Glutamatergic neuron (in vitro differentiated cells): Measurements from ENCODE around the gene WWOX. TPM values are rescaled to one million over a fixed set of nuclear protein-coding genes. Genes with fewer than 3 reads are reported as not detected.

Experiments used
- DNase-seq: peaks from one replicate; pipeline ENCODE4 v3.0.0; 2022
- H3K27ac Mint-ChIP-seq: one replicate; pipeline ENCODE4 v1.8.0; 2020; ENCODE audit warnings: mild to moderate bottlenecking, mixed read lengths, inconsistent platforms; ENCODE audit not compliant: unreplicated experiment
- H3K27me3 Mint-ChIP-seq: one replicate; pipeline ENCODE4 v1.8.0; 2020; ENCODE audit warnings: mild to moderate bottlenecking, moderate library complexity, mixed read lengths, inconsistent platforms; ENCODE audit not compliant: unreplicated experiment
- H3K36me3 Mint-ChIP-seq: one replicate; pipeline ENCODE4 v1.8.0; 2020; ENCODE audit warnings: mild to moderate bottlenecking, mixed read lengths, inconsistent platforms; ENCODE audit not compliant: unreplicated experiment
- H3K4me1 Mint-ChIP-seq: one replicate; pipeline ENCODE4 v1.8.0; 2020; ENCODE audit warnings: mild to moderate bottlenecking, low read depth, mixed read lengths, inconsistent platforms; ENCODE audit not compliant: unreplicated experiment
- H3K4me3 Mint-ChIP-seq: one replicate; pipeline ENCODE4 v1.8.0; 2020; ENCODE audit warnings: mild to moderate bottlenecking, mixed read lengths, inconsistent platforms; ENCODE audit not compliant: unreplicated experiment
- H3K9me3 Mint-ChIP-seq: one replicate; pipeline ENCODE4 v1.8.0; 2020; ENCODE audit warnings: mild to moderate bottlenecking, moderate library complexity, mixed read lengths, inconsistent platforms; ENCODE audit not compliant: unreplicated experiment
- CTCF ChIP-seq: fragments of 200-600 bp; sonication (generic); IDR thresholded peaks from one replicate; pipeline ENCODE4 v1.5.0; 2021; ENCODE audit not compliant: partially characterized antibody, unreplicated experiment
- total RNA-seq: library from RNA; stranded (reverse); fragmentation: NEBNext Ultra II Directional; extraction: Animal tissue kit (Norgen Biotek cat#: 25700); gene quantifications from one replicate; pipeline ENCODE4 v1.2.1, GENCODE V29; 2021; ENCODE audit not compliant: unreplicated experiment

Gene WWOX
- total RNA-seq, 1 donor from 2014 or later = 10.3 TPM

GRCh38 chr16:78664811-78665772, 565.6 kb downstream of the WWOX start:
- no peak for DNase-seq
- no peak for TF ChIP-seq CTCF
- Mint-ChIP-seq H3K9me3 (no peaks in the 10 kb centered on the region), H3K27me3 (no peaks in the 10 kb centered on the region), H3K4me1 (peaks cover 3% of the 10 kb centered on the region), H3K27ac (no peak overlapping the region), H3K4me3 (no peak overlapping the region), H3K36me3 (no peaks in the 10 kb centered on the region)

GRCh38 chr16:78666318-78666717, 566.9 kb downstream of the WWOX start:
- no peak overlapping the region for H3K27ac Mint-ChIP-seq
- no peaks in the 10 kb centered on the region for H3K9me3 Mint-ChIP-seq
- peaks cover 3% of the 10 kb centered on the region for H3K4me1 Mint-ChIP-seq
- no peak for DNase-seq
- no peaks in the 10 kb centered on the region for H3K36me3 Mint-ChIP-seq
- H3K27me3 Mint-ChIP-seq = no peaks in the 10 kb centered on the region
- no peak for TF ChIP-seq CTCF
- no peak overlapping the region for H3K4me3 Mint-ChIP-seq

- H3K27ac Mint-ChIP-seq = no peak overlapping the region
- no peaks in the 10 kb centered on the region for H3K27me3 Mint-ChIP-seq
- no peaks in the 10 kb centered on the region for H3K36me3 Mint-ChIP-seq
- no peak for TF ChIP-seq CTCF
- no peak for DNase-seq
- H3K4me3 Mint-ChIP-seq = no peak overlapping the region
- H3K4me1 Mint-ChIP-seq = peaks cover 3% of the 10 kb centered on the region
- H3K9me3 Mint-ChIP-seq = no peaks in the 10 kb centered on the region
These were observed 568.2 kb downstream of the WWOX start for GRCh38 chr16:78667675-78668074.

- Mint-ChIP-seq H3K4me1 (peaks cover 3% of the 10 kb centered on the region), H3K9me3 (no peaks in the 10 kb centered on the region), H3K27ac (no peak overlapping the region), H3K4me3 (no peak overlapping the region), H3K36me3 (no peaks in the 10 kb centered on the region), H3K27me3 (no peaks in the 10 kb centered on the region)
- TF ChIP-seq CTCF = no peak
- DNase-seq = no peak
These were observed 568.9 kb downstream of the WWOX start for GRCh38 chr16:78668393-78668792.

- Mint-ChIP-seq H3K27me3 (no peaks in the 10 kb centered on the region), H3K9me3 (no peaks in the 10 kb centered on the region), H3K4me1 (peaks cover 3% of the 10 kb centered on the region), H3K27ac (no peak overlapping the region), H3K4me3 (no peak overlapping the region), H3K36me3 (no peaks in the 10 kb centered on the region)
- DNase-seq = no peak
- no peak for TF ChIP-seq CTCF
These were observed 570.5 kb downstream of the WWOX start for GRCh38 chr16:78669994-78670393.
